RWPE2 (cell line): ENCODE data around the gene OR2M7.
"Not testable (repeated sequence)": the region's sequence is repeated elsewhere in the genome, so short reads cannot be mapped to it uniquely, and the experiment has no call there.

Experiments used
- ATAC-seq: fragments of 200-7000 bp; cut with Tn5 transposase; 3 replicates; pipeline ENCODE4 v1.9.1; 2021; ENCODE audit warnings: low read depth
- DNase-seq: peaks from one replicate; pipeline ENCODE4 v3.0.0-alpha.2; 2020; ENCODE audit warnings: low spot score
- H3K27ac ChIP-seq: fragments of 450-650 bp; 2 replicates; pipeline ENCODE4 v1.5.1; 2017; ENCODE audit warnings: mild to moderate bottlenecking; ENCODE audit not compliant: poor library complexity, severe bottlenecking
- H3K27me3 ChIP-seq: fragments of 250-450 bp; sonication (Bioruptor Pico); 2 replicates; pipeline ENCODE4 v1.5.1; 2021; ENCODE audit warnings: mild to moderate bottlenecking, moderate library complexity; ENCODE audit not compliant: insufficient read depth, poor library complexity, severe bottlenecking
- H3K36me3 ChIP-seq: fragments of 250-450 bp; sonication (Bioruptor Pico); 2 replicates; pipeline ENCODE4 v1.5.1; 2020; ENCODE audit warnings: low read depth, mild to moderate bottlenecking, moderate library complexity
- H3K4me1 ChIP-seq: fragments of 250-450 bp; sonication (Bioruptor Pico); 2 replicates; pipeline ENCODE4 v1.5.1; 2021; ENCODE audit warnings: mild to moderate bottlenecking, moderate library complexity; ENCODE audit not compliant: insufficient read depth, poor library complexity, severe bottlenecking
- H3K4me3 ChIP-seq: fragments of 250-450 bp; sonication (Bioruptor Pico); 2 replicates; pipeline ENCODE4 v1.5.1; 2021; ENCODE audit warnings: mild to moderate bottlenecking, moderate library complexity; ENCODE audit not compliant: severe bottlenecking
- H3K9me3 ChIP-seq: fragments of 250-450 bp; sonication (Bioruptor Pico); 2 replicates; pipeline ENCODE4 v1.5.1; 2021; ENCODE audit warnings: mild to moderate bottlenecking, moderate library complexity; ENCODE audit not compliant: severe bottlenecking
- CTCF ChIP-seq: fragments of 450-650 bp; IDR thresholded peaks from one replicate; pipeline ENCODE4 v1.5.1; 2017; ENCODE audit warnings: mild to moderate bottlenecking, moderate library complexity; ENCODE audit not compliant: poor library complexity, severe bottlenecking

Gene OR2M7

GRCh38 chr1:248359415-248359814 lies 35.0 kb upstream of the OR2M7 start:
- ATAC-seq: no peak
- Histone ChIP-seq H3K27me3 (no peaks in the 10 kb centered on the region), H3K36me3 (no peaks in the 10 kb centered on the region), H3K4me3 (no peak overlapping the region), H3K4me1 (no peaks in the 10 kb centered on the region), H3K9me3 (no peaks in the 10 kb centered on the region), H3K27ac (no peak overlapping the region)
- no peak for DNase-seq
- TF ChIP-seq CTCF: no peak

- DNase-seq: no peak
- Histone ChIP-seq H3K4me1 (no peaks in the 10 kb centered on the region), H3K4me3 (no peak within 1 kb of the TSS), H3K27ac (no peak within 1 kb of the TSS), H3K27me3 (no peaks in the 10 kb centered on the region), H3K9me3 (no peaks in the 10 kb centered on the region), H3K36me3 (no peaks in the 10 kb centered on the region)
- no peak for ATAC-seq
- TF ChIP-seq CTCF: no peak
These were observed 24.1 kb upstream of the OR2M7 start, which contains the start of gene OR14C36 for GRCh38 chr1:248348475-248348874. Gene OR14C36 (plus strand): TSS chr1:248348775. CDS start chr1:248348775, 0 bp downstream.

GRCh38 chr1:248343451-248343850 lies 19.1 kb upstream of the OR2M7 start:
- DNase-seq (no peak), ATAC-seq (no peak)
- Histone ChIP-seq H3K27ac (no peak overlapping the region), H3K36me3 (no peaks in the 10 kb centered on the region), H3K4me3 (no peak overlapping the region), H3K27me3 (no peaks in the 10 kb centered on the region), H3K4me1 (no peaks in the 10 kb centered on the region), H3K9me3 (no peaks in the 10 kb centered on the region)
- no peak for TF ChIP-seq CTCF

- no peaks in the 10 kb centered on the region for H3K36me3 ChIP-seq
- no peak overlapping the region for H3K27ac ChIP-seq
- no peaks in the 10 kb centered on the region for H3K9me3 ChIP-seq
- H3K4me1 ChIP-seq: no peaks in the 10 kb centered on the region
- H3K4me3 ChIP-seq: no peak overlapping the region
- DNase-seq (no peak), ATAC-seq (no peak)
- no peak for TF ChIP-seq CTCF
- H3K27me3 ChIP-seq: no peaks in the 10 kb centered on the region
These were observed 7.6 kb downstream of the OR2M7 start for GRCh38 chr1:248316796-248317195.

GRCh38 chr1:248306740-248307139 lies 17.6 kb downstream of the OR2M7 start:
- not testable (repeated sequence) for H3K27me3 ChIP-seq, ATAC-seq, H3K36me3 ChIP-seq, H3K4me3 ChIP-seq, DNase-seq, H3K27ac ChIP-seq, H3K9me3 ChIP-seq, H3K4me1 ChIP-seq
